KMS-11 (cell line): ENCODE data around the gene TGM6.

Source experiments
- H2AFZ ChIP-seq: fragments of 200-600 bp; sonication (generic); 2 replicates; pipeline ENCODE4 v1.6.1; 2016; ENCODE audit warnings: antibody characterized with exemption, mixed run types, low read depth
- H3K27ac ChIP-seq: fragments of 200-600 bp; sonication (generic); 2 replicates; pipeline ENCODE4 v1.6.1; 2016; ENCODE audit warnings: mild to moderate bottlenecking, mixed run types
- H3K27me3 ChIP-seq: fragments of 200-600 bp; sonication (generic); 2 replicates; pipeline ENCODE4 v1.6.1; 2017; ENCODE audit warnings: mild to moderate bottlenecking, low read depth, mixed run types, moderate library complexity; ENCODE audit not compliant: insufficient read depth
- H3K36me3 ChIP-seq: fragments of 200-600 bp; sonication (generic); 2 replicates; pipeline ENCODE4 v1.6.1; 2017; ENCODE audit warnings: mild to moderate bottlenecking, mixed run types; ENCODE audit not compliant: insufficient read depth
- H3K4me1 ChIP-seq: fragments of 200-600 bp; sonication (generic); 2 replicates; pipeline ENCODE4 v1.6.1; 2016; ENCODE audit warnings: mild to moderate bottlenecking, low read depth, mixed run types; ENCODE audit not compliant: poor library complexity, severe bottlenecking
- H3K4me2 ChIP-seq: fragments of 200-600 bp; sonication (generic); 2 replicates; pipeline ENCODE4 v1.7.0; 2016; ENCODE audit warnings: mild to moderate bottlenecking, mixed run types
- H3K4me3 ChIP-seq: fragments of 200-600 bp; sonication (generic); IDR thresholded peaks from 2 replicates; pipeline ENCODE4 v1.6.1; 2017; ENCODE audit warnings: low read depth, low read length, mixed read lengths; ENCODE audit not compliant: insufficient read depth
- H3K79me2 ChIP-seq: fragments of 200-600 bp; sonication (generic); 2 replicates; pipeline ENCODE4 v1.6.1; 2016; ENCODE audit warnings: low read depth, mixed run types; ENCODE audit not compliant: insufficient read depth
- H3K9ac ChIP-seq: fragments of 200-600 bp; sonication (generic); 2 replicates; pipeline ENCODE4 v1.6.1; 2016; ENCODE audit warnings: mild to moderate bottlenecking, mixed run types
- H4K20me1 ChIP-seq: fragments of 200-600 bp; sonication (generic); 2 replicates; pipeline ENCODE4 v1.6.1; 2016; ENCODE audit warnings: mild to moderate bottlenecking, mixed run types; ENCODE audit not compliant: insufficient read depth
- TF ChIP-seq, protein P1 (sequence below): fragments of 200-600 bp; sonication (generic); conservative IDR thresholded peaks from 2 replicates; pipeline ENCODE4 v1.6.1; 2017; ENCODE audit warnings: low read depth, mild to moderate bottlenecking, antibody characterized with exemption, low read length, moderate library complexity, mixed read lengths

The TGM6 gene

GRCh38 chr20:2333821-2334220, 46.9 kb upstream of the TGM6 start:
- no peak overlapping the region for H2AFZ ChIP-seq
- no peaks in the 10 kb centered on the region for H3K27me3 ChIP-seq
- no peak overlapping the region for H3K27ac ChIP-seq
- TF ChIP-seq, protein P1, sequence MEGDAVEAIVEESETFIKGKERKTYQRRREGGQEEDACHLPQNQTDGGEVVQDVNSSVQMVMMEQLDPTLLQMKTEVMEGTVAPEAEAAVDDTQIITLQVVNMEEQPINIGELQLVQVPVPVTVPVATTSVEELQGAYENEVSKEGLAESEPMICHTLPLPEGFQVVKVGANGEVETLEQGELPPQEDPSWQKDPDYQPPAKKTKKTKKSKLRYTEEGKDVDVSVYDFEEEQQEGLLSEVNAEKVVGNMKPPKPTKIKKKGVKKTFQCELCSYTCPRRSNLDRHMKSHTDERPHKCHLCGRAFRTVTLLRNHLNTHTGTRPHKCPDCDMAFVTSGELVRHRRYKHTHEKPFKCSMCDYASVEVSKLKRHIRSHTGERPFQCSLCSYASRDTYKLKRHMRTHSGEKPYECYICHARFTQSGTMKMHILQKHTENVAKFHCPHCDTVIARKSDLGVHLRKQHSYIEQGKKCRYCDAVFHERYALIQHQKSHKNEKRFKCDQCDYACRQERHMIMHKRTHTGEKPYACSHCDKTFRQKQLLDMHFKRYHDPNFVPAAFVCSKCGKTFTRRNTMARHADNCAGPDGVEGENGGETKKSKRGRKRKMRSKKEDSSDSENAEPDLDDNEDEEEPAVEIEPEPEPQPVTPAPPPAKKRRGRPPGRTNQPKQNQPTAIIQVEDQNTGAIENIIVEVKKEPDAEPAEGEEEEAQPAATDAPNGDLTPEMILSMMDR = no peak
- H3K4me2 ChIP-seq = no peak overlapping the region
- H3K4me1 ChIP-seq = no peaks in the 10 kb centered on the region
- H3K4me3 ChIP-seq = no peak overlapping the region
- H3K79me2 ChIP-seq = no peaks in the 10 kb centered on the region
- H3K36me3 ChIP-seq = no peaks in the 10 kb centered on the region
- no peak overlapping the region for H3K9ac ChIP-seq
- no peaks in the 10 kb centered on the region for H4K20me1 ChIP-seq

GRCh38 chr20:2335096-2335870, 45.4 kb upstream of the TGM6 start:
- Histone ChIP-seq H4K20me1 (no peaks in the 10 kb centered on the region), H3K4me2 (no peak overlapping the region), H3K4me1 (no peaks in the 10 kb centered on the region), H2AFZ (no peak overlapping the region), H3K27ac (no peak overlapping the region), H3K27me3 (no peaks in the 10 kb centered on the region), H3K36me3 (no peaks in the 10 kb centered on the region), H3K4me3 (no peak overlapping the region), H3K79me2 (no peaks in the 10 kb centered on the region), H3K9ac (no peak overlapping the region)
- TF ChIP-seq, protein P1 = no peak

DNA sequence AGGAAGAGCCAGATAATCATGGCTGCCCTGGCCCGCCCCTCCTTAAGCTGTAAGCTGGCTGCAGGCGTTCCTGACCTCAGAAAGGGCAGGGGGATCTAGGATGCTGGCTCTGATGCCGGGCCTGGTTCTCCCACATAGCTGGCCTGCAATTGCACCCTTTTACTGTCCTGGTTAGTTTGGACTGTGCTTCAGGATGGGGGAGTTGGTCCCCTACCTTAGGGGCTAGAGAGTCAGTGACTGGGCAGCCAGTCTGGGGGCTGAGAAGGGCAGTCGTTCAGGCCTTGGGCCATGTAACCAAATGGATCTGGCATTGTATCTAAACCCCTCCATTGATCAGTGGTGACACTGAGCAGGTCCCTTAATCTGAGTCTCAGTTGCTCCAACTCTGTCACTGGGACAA, 44.2 kb upstream of the TGM6 start:
- H3K4me3 ChIP-seq = no peak overlapping the region
- no peak overlapping the region for H3K9ac ChIP-seq
- no peaks in the 10 kb centered on the region for H3K79me2 ChIP-seq
- H2AFZ ChIP-seq = no peak overlapping the region
- no peak overlapping the region for H3K4me2 ChIP-seq
- no peaks in the 10 kb centered on the region for H3K4me1 ChIP-seq
- H3K27ac ChIP-seq = no peak overlapping the region
- no peaks in the 10 kb centered on the region for H3K27me3 ChIP-seq
- H4K20me1 ChIP-seq = no peaks in the 10 kb centered on the region
- no peaks in the 10 kb centered on the region for H3K36me3 ChIP-seq
- TF ChIP-seq, protein P1 = no peak

DNA sequence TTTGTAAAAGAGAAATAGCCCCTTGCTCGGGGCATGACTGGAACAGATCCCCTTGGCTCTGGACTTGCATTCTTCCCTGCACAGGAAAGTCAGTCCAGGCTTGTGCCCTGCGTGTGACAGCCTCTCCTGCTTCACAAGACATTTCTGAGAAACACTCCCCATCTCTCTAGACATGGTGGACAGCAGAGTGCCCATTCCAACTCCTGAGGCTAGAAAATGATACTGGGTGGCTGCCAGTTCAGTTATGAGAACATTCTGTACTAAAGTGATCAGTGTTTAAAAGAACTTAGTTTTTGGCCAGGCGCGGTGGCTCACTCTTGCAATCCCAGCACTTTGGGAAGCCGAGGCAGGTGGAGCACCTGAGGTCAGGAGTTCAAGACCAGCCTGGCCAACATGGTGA, 43.6 kb upstream of the TGM6 start:
- Histone ChIP-seq H3K4me3 (no peak overlapping the region), H3K36me3 (no peaks in the 10 kb centered on the region), H3K9ac (no peak overlapping the region), H3K79me2 (no peaks in the 10 kb centered on the region), H2AFZ (no peak overlapping the region), H4K20me1 (no peaks in the 10 kb centered on the region), H3K27me3 (no peaks in the 10 kb centered on the region), H3K4me2 (no peak overlapping the region), H3K4me1 (no peaks in the 10 kb centered on the region), H3K27ac (no peak overlapping the region)
- TF ChIP-seq, protein P1 = no peak
